ENCODE data around the gene ZC2HC1C.

Gene ZC2HC1C

GRCh38 chr14:75069121-75069810 is at the start of gene ZC2HC1C:
Gene ZC2HC1C (plus strand): TSS chr14:75069641. CDS start chr14:75070574, 933 bp downstream.
- ATAC-seq: peak; percentile 82 to 85

GRCh38 chr14:75022655-75023054 is 46.8 kb upstream of the ZC2HC1C start:
- ATAC-seq: no peak

- no peak for ATAC-seq
These were observed 46.3 kb upstream of the ZC2HC1C start for GRCh38 chr14:75023108-75023507.

- ATAC-seq: no peak
These were observed 44.4 kb upstream of the ZC2HC1C start for GRCh38 chr14:75025082-75025481.

- no peak for ATAC-seq
These were observed 43.6 kb upstream of the ZC2HC1C start for GRCh38 chr14:75025876-75026275.

- ATAC-seq: no peak
These were observed 39.3 kb upstream of the ZC2HC1C start for GRCh38 chr14:75030147-75030546.

- ATAC-seq: no peak
These were observed 36.5 kb upstream of the ZC2HC1C start for GRCh38 chr14:75032939-75033338.

GRCh38 chr14:75040507-75040906 is 28.9 kb upstream of the ZC2HC1C start:
- ATAC-seq: no peak

GRCh38 chr14:75040959-75041358 is 28.5 kb upstream of the ZC2HC1C start:
- ATAC-seq: no peak

- no peak for ATAC-seq
These were observed 27.8 kb upstream of the ZC2HC1C start for GRCh38 chr14:75041613-75042012.

GRCh38 chr14:75042035-75042434 is 27.4 kb upstream of the ZC2HC1C start:
- ATAC-seq: no peak

GRCh38 chr14:75044322-75044721 is 25.1 kb upstream of the ZC2HC1C start:
- ATAC-seq: no peak

- ATAC-seq: no peak
These were observed 24.7 kb upstream of the ZC2HC1C start for GRCh38 chr14:75044752-75045151.

- ATAC-seq: no peak
These were observed 23.2 kb upstream of the ZC2HC1C start for GRCh38 chr14:75046275-75046674.

GRCh38 chr14:75046899-75047298 is 22.5 kb upstream of the ZC2HC1C start:
- peak in 1 of 2 donors; percentile 42 for ATAC-seq

GRCh38 chr14:75047506-75047905 is 21.9 kb upstream of the ZC2HC1C start:
- no peak for ATAC-seq

GRCh38 chr14:75048101-75048500 is 21.3 kb upstream of the ZC2HC1C start:
- no peak for ATAC-seq

GRCh38 chr14:75049136-75049535 is 20.3 kb upstream of the ZC2HC1C start:
- ATAC-seq: no peak

GRCh38 chr14:75049731-75050201 is 19.7 kb upstream of the ZC2HC1C start:
- ATAC-seq: no peak

- ATAC-seq: peak; percentile 73 to 74
These were observed 18.4 kb upstream of the ZC2HC1C start, which contains the start of gene MLH3 for GRCh38 chr14:75050852-75051555. Gene MLH3 (minus strand): TSS chr14:75051467. CDS start chr14:75049655, 1,812 bp downstream.

- no peak for ATAC-seq
These were observed 17.9 kb upstream of the ZC2HC1C start for GRCh38 chr14:75051556-75051899.

- ATAC-seq: no peak
These were observed 15.8 kb upstream of the ZC2HC1C start for GRCh38 chr14:75053396-75054291.

GRCh38 chr14:75054421-75054820 is 15.0 kb upstream of the ZC2HC1C start:
- no peak for ATAC-seq

All from activated CD4-positive, CD25-positive, alpha-beta regulatory T cell treated with anti-CD3 and anti-CD28 coated beads, Interleukin-2, amount 50 U/mL, for 24 hours (primary cell).